Adrenal gland (tissue), 12 donors: ENCODE measurements around the gene COMMD1. TPM values are rescaled to one million over a fixed set of nuclear protein-coding genes. Genes with fewer than 3 reads are reported as not detected.

Experiments used
- DNase-seq, 7 donors: peaks; one replicate each; pipeline ENCODE4 v3.0.0-alpha.2; 2019 to 2020
- H3K27ac ChIP-seq, 5 donors: fragments of 200-600 bp; sonication (generic) in 4 of 5; 1 replicate in 3 of 5; 2 replicates in 2 of 5; pipeline versions ENCODE4 v1.5.1 to v1.8.0; 2016 to 2020; ENCODE audit warnings: mild to moderate bottlenecking in 1 of 5
- H3K27me3 ChIP-seq: fragments of 200-600 bp; 2 replicates; pipeline ENCODE4 v1.8.0; 2021
- H3K36me3 ChIP-seq, 2 donors: fragments of 200-600 bp; replicated peaks in 1 of 2; 1 replicate in 1 of 2; 2 replicates in 1 of 2; pipeline versions ENCODE4 v1.5.1 to v1.8.0; 2018 to 2022
- H3K4me1 ChIP-seq, 2 donors: fragments of 200-600 bp; replicated peaks in 1 of 2; 1 replicate in 1 of 2; 2 replicates in 1 of 2; pipeline versions ENCODE4 v1.5.1 to v1.8.0; 2018 to 2021
- H3K4me3 ChIP-seq, 4 donors: fragments of 200-600 bp; sonication (generic) in 3 of 4; one replicate each; pipeline ENCODE4 v1.5.1; 2016 to 2018
- H3K9me3 ChIP-seq, 3 donors: fragments of 200-600 bp; sonication (generic) in 1 of 3; replicated peaks in 1 of 3; 1 replicate in 2 of 3; 2 replicates in 1 of 3; pipeline versions ENCODE4 v1.5.1 to v1.8.0; 2016 to 2021
- CTCF ChIP-seq, 6 experiments: fragments of 450-650 bp in 4 of 6; fragments of 200-600 bp in 2 of 6; sonication (generic) in 1 of 6; IDR thresholded peaks; 1 replicate in 5 of 6; 2 replicates in 1 of 6; pipeline versions ENCODE4 v1.5.1 to v1.8.0; 2016 to 2021; ENCODE audit warnings: antibody characterized with exemption in 6 of 6, mild to moderate bottlenecking in 2 of 6, moderate library complexity in 1 of 6
- POLR2A ChIP-seq, 2 donors: fragments of 450-650 bp; IDR thresholded peaks; one replicate each; pipeline ENCODE4 v1.6.1; 2017; ENCODE audit warnings: antibody characterized with exemption in 2 of 2, mild to moderate bottlenecking in 2 of 2, moderate library complexity in 1 of 2
- WGBS, 4 donors: extraction: QIAGEN DNeasy Blood & Tissue Kit in 2 of 4; methylation state at CpG; one replicate each; pipeline versions ENCODE4 v1.1.5 to v1.1.7; 2013 to 2017; 5-methylcytosine and 5-hydroxymethylcytosine counted together
- intact Hi-C, 2 donors: fragments of 100-400 bp; cut with DNase I; formaldehyde crosslinking; loops; one replicate each; pipeline versions ENCODE4 v1.14.1 to v1.15.0; 2022 to 2023
- polyA plus RNA-seq, 3 donors: library from polyadenylated mRNA; stranded (reverse); fragments of 200-250 nt in 2 of 3; fragments of 350-450 nt in 1 of 3; fragmentation: Illumina TruSeq in 1 of 3; extraction: RNeasy Lipid Tissue Mini Kit (QIAGEN cat#74804) in 1 of 3; gene quantifications; one replicate each; pipeline ENCODE4 v1.2.3, GENCODE V29; 2013 to 2014
- total RNA-seq, 9 donors: library from RNA; depleted of rRNA in 4 of 9; stranded (reverse); fragments of >200 nt in 4 of 9; fragments of 120-200 nt in 1 of 9; fragmentation: NEBNext Ultra II Directional in 1 of 9; extraction: Animal tissue kit (Norgen Biotek cat#: 25700) in 1 of 9; gene quantifications; one replicate each; pipeline versions ENCODE4 v1.1.0 to v1.2.4, GENCODE V29; 2013 to 2023
- donor health status: healthy with polysubstance abuse.
- donor health status: Bipolar disorder and iron deficiency.
- donor health status: DM: yes; HTN: yes; CAD: no.
- donor health status: DM: no; HTN: no; CAD: no.
- donor health status: DM: no; HTN: no; CAD: no.
- donor health status: DM: yes; HTN: yes; CAD: no.

COMMD1 gene
- total and polyA plus RNA-seq, 12 donors, result 35.5 to 89.9 (median 55.4) TPM

GRCh38 chr2:62054916-62055450 lies 149.5 kb downstream of the COMMD1 start:
- no peaks in the 10 kb centered on the region for H3K27me3 ChIP-seq
- H3K4me3 ChIP-seq, result no peak overlapping the region
- no peak for DNase-seq
- H3K36me3 ChIP-seq, result no peaks in the 10 kb centered on the region
- peaks cover 0 to 6% of the 10 kb centered on the region in 2 donors for H3K4me1 ChIP-seq
- no peaks in the 10 kb centered on the region for H3K9me3 ChIP-seq
- TF ChIP-seq CTCF (IDR thresholded peaks at IDR 0.05) (no peak), POLR2A (IDR thresholded peaks at IDR 0.05) (no peak)
- intact Hi-C loops, result no loop called here
- WGBS, 4 donors, result 79 to 94% (median 89%) methylated on average over 3 of the region's 3 CpGs
- H3K27ac ChIP-seq, result no peak overlapping the region

- 91 to 95% (median 93%) methylated on average over 3 of the region's 3 CpGs for WGBS, 4 donors
- DNase-seq, result no peak
- Histone ChIP-seq H3K36me3 (no peaks in the 10 kb centered on the region), H3K4me3 (no peak overlapping the region), H3K27ac (no peak overlapping the region), H3K27me3 (no peaks in the 10 kb centered on the region), H3K9me3 (no peaks in the 10 kb centered on the region), H3K4me1 (peaks cover 0 to 6% of the 10 kb centered on the region in 2 donors)
- intact Hi-C loops, result no loop called here
- TF ChIP-seq POLR2A (IDR thresholded peaks at IDR 0.05), result no peak
- no peak for TF ChIP-seq CTCF (IDR thresholded peaks at IDR 0.05)
Observed at GRCh38 chr2:62055724-62056336, 150.4 kb downstream of the COMMD1 start.

GRCh38 chr2:62056341-62056740 lies 150.9 kb downstream of the COMMD1 start:
- Histone ChIP-seq H3K36me3 (no peaks in the 10 kb centered on the region), H3K4me1 (peaks cover 0 to 6% of the 10 kb centered on the region in 2 donors), H3K27me3 (no peaks in the 10 kb centered on the region), H3K9me3 (no peaks in the 10 kb centered on the region), H3K4me3 (no peak overlapping the region), H3K27ac (no peak overlapping the region)
- WGBS, 4 donors, result 95 to 98% (median 96%) methylated on average over 5 of the region's 5 CpGs
- TF ChIP-seq POLR2A (IDR thresholded peaks at IDR 0.05) (no peak), CTCF (IDR thresholded peaks at IDR 0.05) (no peak)
- no peak for DNase-seq
- intact Hi-C loops, result no loop called here

DNA sequence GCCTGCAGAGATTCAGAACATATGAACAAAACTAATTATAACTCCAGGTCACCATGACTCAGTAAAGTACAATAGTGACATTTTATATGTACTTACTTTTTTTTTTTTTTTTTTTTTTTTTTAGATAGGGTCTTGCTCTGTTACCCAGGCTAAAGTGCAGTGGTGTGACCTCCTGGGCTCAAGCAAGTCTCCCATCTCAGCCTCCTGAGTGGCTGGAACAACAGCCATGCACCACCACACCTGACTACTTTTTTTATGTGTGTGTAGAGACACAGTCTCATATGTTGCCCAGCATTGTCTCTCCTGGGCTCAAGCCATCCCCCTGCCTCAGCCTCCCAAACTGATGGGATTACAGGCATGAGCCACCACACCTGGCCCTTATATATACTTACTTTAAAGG lies 159.8 kb downstream of the COMMD1 start:
- TF ChIP-seq CTCF (IDR thresholded peaks at IDR 0.05), result no peak
- no peak for TF ChIP-seq POLR2A (IDR thresholded peaks at IDR 0.05)
- no peaks in the 10 kb centered on the region for H3K36me3 ChIP-seq
- intact Hi-C loops, result no loop called here
- no peaks in the 10 kb centered on the region for H3K4me1 ChIP-seq
- H3K27ac ChIP-seq, result no peak overlapping the region
- no peak for DNase-seq
- no peaks in the 10 kb centered on the region for H3K27me3 ChIP-seq
- no peaks in the 10 kb centered on the region for H3K9me3 ChIP-seq
- no peak overlapping the region for H3K4me3 ChIP-seq
